NOMO-1 (cell line): ENCODE results near the gene CAMK1D.
"Not testable (repeated sequence)": the region's sequence is repeated elsewhere in the genome, so short reads cannot be mapped to it uniquely, and the experiment has no call there.

Experiments
- DNase-seq, 2 experiments: peaks; one replicate each; lab custom pipeline; 2025; ENCODE audit not compliant: unreplicated experiment in 2 of 2; lab: John Stamatoyannopoulos, UW

The CAMK1D gene

GRCh38 chr10:12862459-12862858 is 513.1 kb downstream of the CAMK1D start:
- no peak for DNase-seq

- not testable (repeated sequence) for DNase-seq
Measured at GRCh38 chr10:12865515-12865914, 516.2 kb downstream of the CAMK1D start.

GRCh38 chr10:12868229-12868628 is 518.9 kb downstream of the CAMK1D start:
- no peak for DNase-seq

GRCh38 chr10:12869427-12869826 is 520.1 kb downstream of the CAMK1D start:
- DNase-seq, result no peak

- no peak for DNase-seq
Measured at GRCh38 chr10:12872577-12872976, 523.2 kb downstream of the CAMK1D start.

- no peak for DNase-seq
Measured at GRCh38 chr10:12873172-12873571, 523.8 kb downstream of the CAMK1D start.

GRCh38 chr10:12874501-12874900 is 525.2 kb downstream of the CAMK1D start:
- no peak for DNase-seq

GRCh38 chr10:12875100-12875499 is 525.8 kb downstream of the CAMK1D start:
- no peak for DNase-seq

GRCh38 chr10:12876266-12876665 is 526.9 kb downstream of the CAMK1D start:
- DNase-seq, result no peak

- DNase-seq, result no peak
Measured at GRCh38 chr10:12877150-12877549, 527.8 kb downstream of the CAMK1D start.

- no peak for DNase-seq
Measured at GRCh38 chr10:12880423-12880822, 531.1 kb downstream of the CAMK1D start.

- no peak for DNase-seq
Measured at GRCh38 chr10:12884851-12885250, 535.5 kb downstream of the CAMK1D start.
